HG03108 (cell line): ENCODE data around the gene PSMA1.
A peak's percentile ranks its signal among the peaks of the same experiment; 100 is the strongest.
"Not testable (repeated sequence)": the region's sequence is repeated elsewhere in the genome, so short reads cannot be mapped to it uniquely, and the experiment has no call there.

ENCODE experiments used
- ATAC-seq: cut with Tn5 transposase; IDR thresholded peaks from one replicate; pipeline ENCODE4 v1.9.1; 2021; ENCODE audit warnings: moderate library complexity; ENCODE audit not compliant: unreplicated experiment

The PSMA1 gene

DNA sequence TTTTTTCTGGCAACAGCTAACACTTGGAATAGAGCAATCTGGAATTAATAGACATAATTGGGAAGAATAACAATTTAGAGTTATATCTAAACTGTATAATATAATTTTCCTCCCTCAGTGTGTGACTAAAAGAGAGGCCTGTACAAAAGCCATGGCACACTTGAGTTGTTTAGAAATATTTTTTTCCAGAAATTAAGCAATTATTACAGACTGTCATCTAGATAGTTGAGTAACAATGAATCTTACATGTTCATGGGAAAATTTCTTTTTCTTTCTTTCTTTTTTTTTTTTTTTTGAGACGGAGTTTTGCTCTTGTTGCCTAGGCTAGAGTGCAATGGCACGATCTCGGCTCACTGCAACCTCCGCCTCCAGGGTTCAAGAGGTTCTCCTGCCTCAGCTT, 15.0 kb upstream of the PSMA1 start:
- not testable (repeated sequence) for ATAC-seq

DNA sequence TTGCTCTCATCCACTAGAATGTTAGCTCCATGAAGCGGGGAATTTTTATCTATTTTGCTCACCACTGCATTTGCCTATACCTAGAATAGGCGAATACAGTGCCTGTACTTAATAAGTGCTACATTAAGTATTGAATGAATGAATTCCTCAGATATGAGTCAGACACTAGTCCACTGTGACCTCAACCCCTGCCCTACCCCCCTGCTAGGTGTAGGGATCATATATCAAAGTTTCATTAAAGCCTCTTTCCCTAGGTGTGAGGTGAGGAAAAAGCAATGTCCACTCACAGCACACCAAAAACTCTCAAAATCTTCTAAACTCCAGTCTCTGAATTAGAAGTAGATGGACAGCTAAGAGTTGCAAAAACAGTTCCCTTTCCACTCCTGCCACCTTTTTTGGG, 9.8 kb upstream of the PSMA1 start:
- no peak for ATAC-seq

DNA sequence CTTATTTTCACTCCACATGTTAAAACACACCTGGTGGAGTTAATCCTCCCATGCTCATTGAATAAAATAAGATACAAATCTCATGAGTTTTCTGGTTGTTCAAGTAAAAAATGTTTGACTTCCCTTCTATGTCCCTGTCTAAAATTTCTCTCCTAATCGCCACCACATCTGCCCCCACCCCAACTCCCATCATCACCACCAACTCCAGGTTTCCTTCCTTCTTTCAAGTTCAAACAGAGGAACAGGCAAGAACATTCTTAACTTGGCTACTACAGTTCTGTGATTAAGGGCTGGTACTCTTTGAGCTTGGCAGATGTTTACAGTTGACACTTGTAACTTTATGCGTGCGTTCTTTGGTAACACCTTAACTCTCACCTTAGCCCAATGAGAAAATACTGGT, 9.1 kb upstream of the PSMA1 start:
- no peak for ATAC-seq

DNA sequence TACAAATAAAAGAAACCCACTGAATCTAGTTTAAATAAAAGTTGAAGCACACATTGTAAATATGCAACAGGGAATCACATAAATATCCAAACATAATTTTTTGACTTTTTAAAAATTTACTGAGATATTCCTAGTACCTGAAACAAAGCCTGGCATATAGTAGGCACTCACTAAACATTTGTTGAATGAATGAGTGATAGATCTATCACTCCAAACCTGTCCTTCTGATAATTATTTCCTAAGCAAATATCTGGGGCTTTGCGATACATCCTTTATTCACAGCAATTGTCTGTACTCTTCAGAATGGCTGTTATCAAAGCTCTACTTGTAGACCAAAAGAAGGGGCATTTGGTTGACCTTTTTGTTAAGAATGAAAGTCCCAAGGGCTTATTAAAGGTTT, 2.6 kb upstream of the PSMA1 start:
- no peak for ATAC-seq

DNA sequence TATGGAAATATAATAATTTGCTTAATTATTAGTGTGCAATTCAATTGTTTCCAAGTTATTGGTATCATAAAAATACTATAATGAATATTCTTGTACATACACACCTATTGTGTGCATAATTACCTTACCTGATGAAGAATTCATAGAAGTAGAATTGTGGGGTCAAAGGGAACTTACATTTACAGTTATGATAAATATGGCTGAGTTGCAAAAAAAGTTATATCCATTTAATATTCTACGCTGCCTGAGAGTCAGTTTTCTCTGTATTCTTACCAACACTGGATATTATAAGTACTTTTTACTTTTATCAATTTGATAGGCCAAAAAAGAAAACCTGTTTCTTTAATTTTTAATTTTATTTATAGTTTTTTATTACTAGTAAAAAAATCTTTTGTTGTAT, 2.1 kb upstream of the PSMA1 start:
- no peak for ATAC-seq

DNA sequence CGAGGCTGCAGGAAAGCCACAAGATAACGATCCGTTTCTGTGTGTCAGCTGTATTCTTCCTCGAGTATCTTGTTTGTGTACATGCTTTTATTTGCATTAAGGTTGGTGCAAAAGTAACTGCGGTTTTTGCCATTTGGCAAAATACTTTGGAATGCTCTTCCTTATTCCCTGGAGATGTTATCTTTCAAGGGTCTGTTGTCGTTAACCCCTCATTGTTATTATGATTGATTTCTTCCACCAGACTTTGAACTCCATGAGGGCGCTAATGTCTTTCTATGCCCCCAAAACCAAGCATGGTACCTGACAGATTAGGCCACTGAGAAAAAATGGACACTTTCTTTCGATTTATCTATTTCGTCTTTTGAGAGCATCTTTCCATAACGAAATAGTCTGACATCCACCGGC, 563 bp upstream of the PSMA1 start:
- ATAC-seq: no peak

DNA sequence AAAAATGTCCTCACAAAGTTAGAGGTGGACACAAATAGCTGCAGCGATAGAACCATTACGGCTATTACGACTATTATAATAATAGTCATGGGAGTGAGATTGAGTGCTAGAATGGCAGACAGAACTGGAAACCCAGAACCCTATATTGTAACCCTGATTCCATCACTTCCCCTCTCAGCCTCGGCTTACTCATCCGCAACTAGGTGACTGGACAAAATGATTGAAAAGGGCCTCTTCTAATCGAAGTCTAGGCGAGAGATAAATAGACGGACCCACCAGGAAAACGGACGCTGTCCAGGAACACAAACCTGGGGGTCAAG, 629 bp downstream of the PSMA1 start:
- ATAC-seq: no peak

DNA sequence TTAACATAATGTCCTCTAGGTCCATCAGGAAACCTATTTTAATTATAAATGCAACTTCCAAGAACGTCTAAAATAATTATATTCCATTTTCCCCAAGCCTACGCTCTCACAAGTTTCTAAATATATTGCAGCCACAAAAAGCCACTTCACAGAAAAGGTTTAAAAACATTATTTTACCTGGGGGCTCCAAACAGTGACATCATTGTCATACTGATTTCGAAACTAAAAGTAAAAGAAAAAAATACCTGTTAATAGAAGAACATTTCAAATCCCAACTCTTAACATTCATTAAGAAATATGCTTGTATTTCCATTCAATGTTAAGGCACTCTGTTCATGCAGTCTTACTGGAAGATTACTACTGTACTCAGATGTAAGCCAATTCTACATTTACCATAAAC, 1.4 kb downstream of the PSMA1 start:
- ATAC-seq: no peak

DNA sequence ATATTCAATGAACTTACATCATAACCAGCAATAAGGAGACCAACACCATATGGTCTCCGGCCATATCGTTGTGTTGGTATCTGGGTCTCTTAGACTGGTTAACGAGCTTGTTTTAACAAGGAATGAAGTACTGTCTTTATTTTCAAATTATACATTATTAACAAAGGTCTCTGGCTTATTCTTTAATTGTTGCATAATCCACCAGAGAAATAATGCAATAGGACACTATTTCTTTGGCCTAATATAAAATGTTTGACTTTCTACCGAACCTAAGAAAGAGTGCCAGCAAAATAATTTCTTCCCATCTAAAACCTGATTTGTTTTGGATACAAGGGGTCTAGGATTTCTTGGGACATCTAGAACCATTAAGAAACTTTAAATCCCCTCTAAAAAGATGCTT, 6.4 kb downstream of the PSMA1 start:
- ATAC-seq: no peak

DNA sequence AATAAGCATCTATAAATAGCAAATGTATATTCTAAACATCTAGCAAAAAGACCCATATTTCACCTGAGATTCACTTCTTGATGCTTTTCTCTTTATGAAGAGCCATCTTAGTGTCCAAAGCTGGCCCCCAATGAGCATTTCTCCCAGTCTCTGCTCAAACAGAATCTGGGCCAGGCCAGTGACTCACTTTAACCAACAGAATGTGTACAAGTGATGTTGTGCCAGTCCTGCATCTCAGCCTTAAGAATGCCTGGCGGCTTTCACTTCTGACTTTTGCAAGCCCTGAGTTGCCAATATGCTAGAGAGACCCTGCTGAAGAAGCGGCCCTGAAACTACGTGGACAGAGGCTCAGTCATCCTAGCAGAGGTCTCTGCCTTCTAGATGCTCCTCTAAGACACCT, 13.7 kb downstream of the PSMA1 start:
- no peak for ATAC-seq

DNA sequence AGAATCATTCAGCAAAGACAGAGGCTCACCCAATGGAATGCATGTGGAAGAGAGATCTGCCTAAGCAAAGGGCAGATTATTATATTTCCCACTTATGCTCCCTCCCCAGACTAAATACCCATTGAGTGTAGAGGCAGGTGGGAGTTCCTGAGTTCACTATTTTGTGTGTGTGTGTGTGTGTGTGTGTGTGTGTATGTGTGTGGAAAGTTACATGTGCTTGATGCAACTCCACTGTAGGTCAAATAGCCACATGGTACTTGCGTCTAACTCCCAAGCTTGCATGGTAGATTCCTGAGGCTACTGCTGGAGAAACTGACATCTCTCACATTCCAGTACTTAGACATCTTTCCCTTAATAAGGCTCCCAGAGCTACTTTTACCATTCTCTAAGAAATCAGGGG, 17.2 kb downstream of the PSMA1 start:
- ATAC-seq: no peak

DNA sequence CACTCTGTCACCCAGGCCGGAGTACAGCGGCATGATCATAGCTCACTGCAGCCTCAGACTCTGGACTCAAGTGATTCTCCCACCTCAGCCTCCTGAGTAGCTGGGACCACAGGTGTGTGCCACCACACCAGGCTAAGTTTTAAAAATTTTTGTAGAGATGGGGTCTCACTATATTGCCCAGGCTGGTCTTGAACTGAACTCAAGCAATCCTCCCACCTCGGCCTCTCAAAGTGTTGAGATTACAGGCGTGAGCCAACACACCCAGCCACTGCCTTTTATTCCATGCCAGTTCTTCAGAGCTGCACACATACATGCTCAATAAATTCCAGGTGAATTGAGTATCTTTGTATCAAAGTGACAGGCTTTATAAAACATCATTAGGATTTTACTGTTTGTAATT, 18.1 kb downstream of the PSMA1 start:
- ATAC-seq: no peak

DNA sequence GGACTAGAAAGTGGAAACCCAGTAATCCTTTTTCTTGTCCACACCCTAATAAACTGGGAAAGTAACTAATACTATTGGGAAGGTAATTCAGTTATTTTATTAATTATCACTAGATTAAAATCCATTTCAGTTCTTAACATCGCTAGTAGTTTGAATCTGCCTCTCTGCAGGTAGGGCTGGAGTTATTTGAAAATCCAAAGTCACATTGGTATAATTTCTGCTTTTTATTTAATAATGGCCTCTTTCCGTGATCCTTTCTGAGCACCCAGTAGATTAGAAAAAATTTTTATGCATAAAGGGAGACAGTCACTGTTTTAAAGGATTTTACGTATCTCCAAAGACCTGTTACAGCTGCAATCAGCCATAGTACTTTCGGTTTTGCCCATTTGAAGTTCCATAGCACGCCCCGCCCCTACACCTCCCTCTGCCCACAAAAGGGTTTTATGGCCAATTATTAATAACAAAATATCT, 20.0 kb downstream of the PSMA1 start:
- ATAC-seq: peak; percentile 46

DNA sequence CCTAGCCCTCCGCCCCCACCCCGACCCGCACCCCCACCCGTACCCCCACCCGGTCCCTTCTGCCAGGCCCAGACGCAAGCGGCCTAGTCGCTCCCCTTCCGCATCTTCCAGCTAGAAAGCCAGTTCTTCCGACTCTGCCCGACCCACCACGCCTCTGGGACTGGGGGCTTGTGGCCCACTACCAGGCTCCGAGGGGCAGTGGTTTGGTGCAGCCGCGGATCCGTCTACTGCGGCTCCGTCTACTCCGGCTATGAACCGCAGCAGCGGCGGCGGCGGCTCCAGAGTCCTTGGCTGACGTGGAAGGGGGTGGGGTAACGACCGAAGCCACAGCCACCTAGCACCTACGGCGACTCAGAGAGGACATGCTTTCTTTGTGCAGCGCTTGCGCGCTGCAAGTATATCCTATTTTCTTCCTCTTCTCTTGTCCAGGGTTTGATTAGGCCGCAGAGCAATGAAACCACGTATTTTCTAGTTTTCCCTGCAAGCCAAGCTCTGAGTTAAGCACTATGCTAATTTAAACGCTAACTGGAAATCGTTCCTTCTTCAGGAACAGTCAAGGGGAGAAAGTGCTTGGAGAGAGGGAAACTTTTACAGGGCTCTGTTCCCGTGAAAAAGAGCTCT, 20.5 kb downstream of the PSMA1 start, which contains the start of gene COPB1:
COPB1 (minus strand) TSS at position 252 of the 621 bp plus-strand sequence. CDS start 883 bp downstream, outside the sequence.
- ATAC-seq: peak; percentile 90

DNA sequence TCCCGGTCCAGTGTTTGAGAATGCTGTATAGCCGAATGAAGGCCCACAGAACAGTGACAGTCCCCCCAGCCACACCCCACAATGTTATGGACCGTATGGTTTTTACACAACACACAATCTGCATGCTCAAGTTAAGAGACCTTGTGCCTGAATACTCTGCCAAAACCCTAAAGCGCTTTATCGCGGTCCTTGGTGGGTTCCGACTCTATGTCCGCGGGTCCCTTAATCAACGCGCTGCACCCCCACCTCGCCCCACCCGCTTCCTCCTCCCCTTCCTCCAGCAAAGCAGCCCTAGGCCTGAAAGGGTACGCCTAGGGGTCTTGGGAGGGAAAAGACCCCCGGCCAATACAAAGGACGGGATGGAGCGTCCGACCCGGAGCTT, 21.0 kb downstream of the PSMA1 start:
- ATAC-seq: no peak

DNA sequence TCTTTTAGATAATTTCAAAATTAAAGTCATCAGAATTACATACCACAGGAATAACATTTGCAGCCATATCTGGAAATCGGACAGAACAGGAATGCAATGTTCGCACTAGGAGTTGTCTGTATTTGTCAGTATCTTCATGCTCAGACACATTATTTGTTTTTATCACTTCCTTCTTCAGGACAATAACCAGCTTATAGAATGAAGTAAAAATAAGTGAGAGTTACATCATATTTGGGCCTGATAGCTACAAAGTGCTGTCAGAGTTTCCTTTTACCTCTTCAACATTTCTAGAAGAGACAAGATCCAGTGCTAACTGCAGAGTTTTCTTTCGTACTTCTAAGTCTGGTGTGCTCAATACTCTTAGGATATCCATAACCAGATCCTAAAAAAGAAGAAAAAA, 39.5 kb downstream of the PSMA1 start:
- no peak for ATAC-seq

DNA sequence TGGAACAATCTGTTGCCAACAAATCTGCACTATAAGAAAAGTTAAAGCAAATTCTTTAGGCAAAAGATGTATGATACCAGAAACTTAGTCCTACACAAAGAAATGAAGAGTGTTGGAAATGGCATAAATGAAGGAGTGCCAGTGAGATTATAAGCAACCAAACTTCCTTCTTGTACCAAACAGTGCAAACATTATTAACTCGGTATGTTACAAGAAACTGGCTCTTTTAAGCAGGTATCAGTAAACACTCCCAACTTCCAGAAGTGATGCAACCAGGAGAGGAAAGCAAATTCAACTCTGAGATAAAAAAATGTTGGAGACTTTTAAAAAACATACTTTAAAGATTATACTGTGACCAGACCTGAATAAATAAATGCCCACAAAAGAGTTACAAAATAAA, 49.1 kb downstream of the PSMA1 start:
- ATAC-seq: no peak

DNA sequence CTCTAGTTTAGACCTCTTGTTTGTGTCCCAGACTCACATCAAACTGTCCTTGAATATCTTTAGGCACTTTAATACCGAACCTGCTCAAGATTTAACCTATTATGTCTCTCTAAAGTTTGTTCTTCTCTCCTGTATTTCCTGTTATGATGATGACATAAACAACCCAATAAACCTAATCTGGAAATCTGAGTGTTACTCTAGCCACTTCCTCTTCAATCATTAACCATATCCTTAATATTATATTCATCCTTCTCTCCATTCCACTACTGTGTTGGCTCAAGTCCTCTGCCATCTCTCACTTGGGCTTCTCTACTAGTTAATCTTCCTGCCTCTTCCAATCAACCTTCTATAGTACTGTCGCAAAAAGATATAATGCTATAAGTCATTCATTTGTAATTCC, 56.6 kb downstream of the PSMA1 start:
- ATAC-seq: no peak

DNA sequence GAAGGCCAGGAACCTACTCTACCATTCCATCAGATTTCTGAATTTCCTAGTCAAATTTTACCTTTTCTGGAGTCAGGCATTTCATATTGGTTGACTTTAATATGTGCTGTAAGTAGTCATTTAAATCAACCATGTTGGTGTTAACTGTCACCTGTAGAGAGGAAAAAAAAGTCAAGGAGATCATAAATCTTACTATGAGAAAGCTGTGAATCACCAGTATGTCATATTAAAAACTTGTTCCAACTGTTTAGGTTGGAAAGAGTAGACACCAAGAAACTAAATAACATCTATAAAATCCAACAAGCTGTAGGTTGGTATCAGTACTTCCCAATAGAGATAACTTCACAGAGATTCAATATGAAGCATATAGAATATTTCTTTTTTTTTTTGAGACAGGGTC, 60.0 kb downstream of the PSMA1 start:
- no peak for ATAC-seq

DNA sequence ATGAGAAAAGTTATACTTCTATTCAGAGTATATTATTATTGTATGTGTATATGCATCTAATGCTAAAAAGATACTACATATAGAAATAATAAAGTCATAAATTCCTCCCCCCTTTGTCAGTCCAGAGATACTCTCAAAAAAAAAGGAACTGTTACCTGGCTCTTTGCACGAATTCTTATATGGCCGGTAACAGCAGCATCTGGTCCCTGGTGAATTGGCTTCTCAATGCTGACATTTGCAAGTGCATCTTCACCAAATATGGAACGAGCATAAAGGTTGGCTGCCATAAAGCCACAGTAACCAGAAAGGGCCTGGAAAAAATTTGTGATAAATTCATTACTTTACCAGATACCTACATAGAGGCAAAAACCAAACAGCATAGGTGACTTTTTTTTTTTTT, 61.8 kb downstream of the PSMA1 start:
- no peak for ATAC-seq

DNA sequence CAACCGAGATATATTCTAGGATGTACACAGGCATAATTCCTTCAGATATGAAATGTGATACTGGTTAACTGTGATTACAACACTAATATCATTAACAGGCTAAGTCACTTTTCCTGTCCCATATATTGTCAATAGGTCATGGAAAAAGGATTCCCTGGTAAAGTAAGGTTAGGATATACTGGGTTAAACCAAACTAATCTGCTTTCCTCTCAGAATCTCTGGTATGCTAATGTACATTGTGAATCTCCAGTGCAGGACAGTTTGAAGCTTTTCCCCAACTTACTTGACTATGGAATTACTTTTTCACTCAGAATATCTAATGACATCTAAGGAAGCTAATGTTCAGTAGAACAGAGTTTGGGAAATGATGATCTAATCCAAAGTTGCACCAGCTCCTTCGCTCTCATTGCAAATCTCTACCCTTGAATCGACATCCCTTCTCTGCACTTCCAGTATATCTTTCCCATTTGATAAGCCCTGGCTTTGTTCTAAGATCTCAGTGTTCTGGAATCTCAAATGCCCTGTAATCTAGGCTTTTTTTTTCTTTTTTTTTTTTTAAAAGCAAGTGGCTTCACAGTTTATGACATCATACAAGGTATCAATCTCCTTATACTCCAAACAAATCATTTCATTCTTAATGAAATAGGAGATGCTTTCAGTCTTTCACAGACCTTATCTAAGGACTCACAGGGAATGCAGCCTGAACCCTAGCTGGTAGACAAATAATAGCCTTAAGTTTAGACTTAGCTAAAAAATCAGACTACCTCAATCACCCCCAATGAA, 64.3 kb downstream of the PSMA1 start:
- ATAC-seq: no peak
